HG02943 (cell line): Measurements from ENCODE around the gene FUNDC2.
"Not testable (repeated sequence)": the region's sequence is repeated elsewhere in the genome, so short reads cannot be mapped to it uniquely, and the experiment has no call there.

Experiments
- ATAC-seq: cut with Tn5 transposase; IDR thresholded peaks from one replicate; pipeline ENCODE4 v1.9.1; 2021; ENCODE audit warnings: mild to moderate bottlenecking, low read depth, moderate library complexity; ENCODE audit not compliant: unreplicated experiment

The FUNDC2 gene, protein sequence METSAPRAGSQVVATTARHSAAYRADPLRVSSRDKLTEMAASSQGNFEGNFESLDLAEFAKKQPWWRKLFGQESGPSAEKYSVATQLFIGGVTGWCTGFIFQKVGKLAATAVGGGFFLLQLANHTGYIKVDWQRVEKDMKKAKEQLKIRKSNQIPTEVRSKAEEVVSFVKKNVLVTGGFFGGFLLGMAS

DNA sequence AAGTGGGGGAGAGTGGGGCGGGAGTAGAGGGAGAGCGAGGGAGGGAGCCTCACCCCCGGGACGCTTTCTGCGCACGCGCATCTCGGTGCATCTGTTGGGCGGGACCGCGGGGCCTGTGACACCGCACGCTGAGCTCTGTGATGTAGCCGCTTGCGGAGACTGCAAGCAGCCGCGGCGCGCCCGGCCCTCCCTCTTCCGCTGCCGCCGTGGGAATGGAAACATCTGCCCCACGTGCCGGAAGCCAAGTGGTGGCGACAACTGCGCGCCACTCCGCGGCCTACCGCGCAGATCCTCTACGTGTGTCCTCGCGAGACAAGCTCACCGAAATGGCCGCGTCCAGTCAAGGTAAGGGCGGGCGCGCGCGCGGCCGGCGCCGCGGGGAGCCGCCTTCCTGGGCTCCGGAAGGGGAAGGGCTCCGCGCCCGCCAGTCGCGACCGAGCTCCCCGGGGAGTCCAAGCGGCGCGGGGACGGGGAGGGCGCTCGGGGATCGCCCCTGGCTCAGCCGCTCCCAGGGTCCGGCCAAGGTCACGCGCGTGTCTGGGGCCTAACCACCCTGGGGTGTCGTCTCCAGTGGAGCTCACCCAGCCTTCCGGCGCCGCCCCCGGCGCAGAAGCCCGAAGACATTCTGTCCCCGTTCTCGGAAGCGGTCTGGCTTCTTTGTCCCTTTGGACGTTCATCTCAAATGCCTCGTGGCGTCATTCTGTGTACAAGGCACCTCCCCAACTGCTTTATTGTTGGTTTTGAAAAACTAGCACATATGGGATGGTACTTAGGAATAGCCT lies at the start of gene FUNDC2:
TSS of gene FUNDC2 (plus strand) at position 118 of the 782 bp plus-strand sequence. CDS start at position 213, 95 bp downstream.
- ATAC-seq, result peak; percentile 92

DNA sequence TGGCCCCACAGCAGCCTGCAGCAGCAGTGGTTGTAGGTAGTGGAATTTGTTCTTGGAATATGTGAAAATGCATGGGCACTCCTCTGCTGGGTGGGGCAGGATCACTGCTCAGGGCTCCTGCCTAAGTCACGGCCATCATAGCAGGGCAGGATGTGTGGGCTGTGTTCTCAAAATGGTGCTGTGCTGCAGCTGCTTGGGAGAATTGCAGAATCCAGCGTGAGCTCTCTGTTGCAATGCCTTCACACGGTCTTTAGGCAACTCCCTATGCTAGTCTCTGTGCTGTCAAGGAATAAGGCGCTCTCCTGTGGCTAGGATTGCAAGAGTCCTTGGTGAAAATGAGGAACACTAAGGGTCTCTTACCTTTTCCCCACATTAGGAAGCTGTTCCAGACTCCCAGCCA lies 47.0 kb upstream of the FUNDC2 start:
- ATAC-seq, result no peak

DNA sequence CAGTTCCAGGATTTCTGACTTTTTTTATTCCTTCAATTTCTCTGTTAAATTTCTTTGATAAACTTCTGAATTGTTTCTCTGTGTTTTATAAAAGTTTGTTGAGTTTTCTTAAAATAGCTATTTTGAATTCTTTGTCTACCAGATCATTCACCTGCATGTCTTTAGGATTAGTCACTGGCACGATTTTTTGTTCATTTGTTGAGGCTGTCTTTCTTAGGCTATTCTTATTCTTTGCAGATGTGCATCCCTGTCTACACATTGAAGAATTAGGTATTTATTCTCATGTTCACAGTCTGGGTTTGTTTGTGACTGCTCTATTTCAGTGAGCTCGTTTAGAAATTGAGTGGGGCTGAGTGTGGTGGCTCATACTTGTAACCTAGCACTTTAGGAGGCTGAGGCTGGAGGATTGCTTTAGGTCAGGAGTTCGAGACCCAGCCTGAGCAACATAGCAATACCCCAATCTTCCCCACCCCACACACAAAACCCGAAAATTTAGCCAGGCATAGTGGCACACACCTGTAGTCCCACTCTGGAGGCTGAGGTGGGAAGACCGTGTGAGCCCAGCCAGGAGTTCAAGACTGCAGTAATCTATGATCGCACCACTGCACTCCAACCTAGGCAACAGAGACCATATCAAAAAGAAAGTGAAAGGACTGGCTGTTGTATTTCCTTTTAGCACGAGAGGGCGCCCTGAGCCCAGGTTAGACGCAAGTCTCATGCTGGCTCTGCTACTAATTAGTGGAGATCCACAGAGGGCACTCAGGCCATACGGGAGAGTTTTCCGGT lies 46.1 kb upstream of the FUNDC2 start:
- ATAC-seq, result peak; percentile 98

DNA sequence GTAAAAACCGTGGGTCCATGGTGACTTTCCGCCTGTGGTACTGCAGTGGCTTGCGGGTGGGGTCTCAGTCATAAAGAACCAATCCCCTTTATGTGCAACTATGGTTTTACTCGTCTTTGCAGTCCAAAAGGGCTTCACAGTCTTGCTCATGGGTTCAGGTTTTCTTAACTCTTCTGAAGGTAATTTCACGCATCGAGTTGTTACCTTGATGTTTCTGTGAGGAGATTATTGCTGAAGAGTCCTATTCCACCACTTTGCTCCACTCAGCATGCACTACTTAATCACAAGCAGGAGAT lies 45.6 kb upstream of the FUNDC2 start:
- peak; percentile 25 for ATAC-seq

DNA sequence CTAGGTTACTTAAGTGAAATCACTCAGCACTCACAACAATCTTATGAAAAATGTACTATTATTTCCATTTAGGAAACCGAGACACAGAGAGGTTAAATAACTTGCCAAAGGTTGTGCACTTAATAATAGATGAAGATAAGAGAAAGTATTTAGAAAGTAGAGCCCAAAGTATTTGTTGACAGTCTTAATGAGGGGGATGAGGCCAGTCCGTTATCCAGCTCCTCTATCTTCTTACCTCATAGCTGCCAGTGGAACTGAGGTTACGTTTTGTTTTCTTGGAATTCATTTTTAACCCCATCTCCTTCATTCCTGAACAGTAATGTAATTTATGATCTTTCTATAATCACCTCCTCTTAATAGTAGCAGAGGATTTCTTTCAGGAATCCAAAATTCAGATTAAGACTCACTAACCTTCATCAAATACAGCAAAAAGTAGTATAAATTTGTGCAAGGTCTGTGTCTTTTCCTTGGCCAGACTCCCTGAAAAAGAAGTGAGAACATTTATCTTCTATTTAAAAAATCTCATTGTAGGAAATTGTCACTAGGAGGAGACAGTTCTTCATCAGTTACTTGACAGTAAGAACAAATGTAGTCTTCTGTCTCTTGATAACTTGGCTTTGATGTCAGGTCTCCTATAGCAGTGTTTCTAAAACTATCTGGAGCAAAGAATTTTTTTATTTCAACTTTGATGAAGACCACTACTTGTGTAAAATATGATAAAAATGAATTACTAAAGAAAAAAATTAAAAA lies 39.6 kb upstream of the FUNDC2 start:
- ATAC-seq, result no peak

DNA sequence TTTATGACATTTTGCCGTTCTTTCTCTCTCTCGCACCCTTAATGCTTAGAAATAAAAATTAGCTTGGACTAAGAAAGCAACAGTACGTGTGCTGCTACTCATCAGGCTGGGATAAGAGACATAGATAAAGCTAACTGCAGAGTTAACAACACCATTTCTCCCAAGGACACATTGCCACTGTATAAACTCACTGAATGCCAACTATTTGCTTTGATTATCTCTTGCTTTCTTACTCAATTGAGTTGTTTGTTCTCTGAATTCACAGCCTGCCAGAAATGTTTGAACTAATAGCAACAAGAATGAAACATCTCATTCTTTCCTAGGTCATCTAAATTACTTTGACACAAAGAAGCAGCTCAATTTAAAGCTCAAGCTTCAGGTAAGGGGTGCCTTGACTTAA lies 38.7 kb upstream of the FUNDC2 start:
- ATAC-seq, result no peak

DNA sequence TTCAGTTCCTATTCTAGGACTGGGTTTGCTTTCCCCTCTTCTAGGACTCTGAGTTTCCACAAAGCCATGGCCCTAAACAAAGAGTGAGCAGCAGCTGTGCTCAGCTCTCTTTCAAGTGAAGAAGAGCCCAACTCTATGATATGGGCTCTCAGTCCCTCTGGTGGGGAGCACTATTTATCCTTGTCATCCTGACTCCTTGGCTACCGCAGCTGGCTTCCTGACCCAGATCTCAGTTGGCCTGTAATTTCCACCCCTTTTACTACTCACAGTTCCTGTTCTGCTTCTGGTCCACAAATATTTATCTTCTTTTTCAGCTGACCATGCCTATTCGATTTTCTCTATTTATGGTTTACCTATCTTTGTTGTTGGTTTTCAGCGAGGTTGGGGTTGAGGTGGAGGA lies 37.9 kb upstream of the FUNDC2 start:
- no peak for ATAC-seq

DNA sequence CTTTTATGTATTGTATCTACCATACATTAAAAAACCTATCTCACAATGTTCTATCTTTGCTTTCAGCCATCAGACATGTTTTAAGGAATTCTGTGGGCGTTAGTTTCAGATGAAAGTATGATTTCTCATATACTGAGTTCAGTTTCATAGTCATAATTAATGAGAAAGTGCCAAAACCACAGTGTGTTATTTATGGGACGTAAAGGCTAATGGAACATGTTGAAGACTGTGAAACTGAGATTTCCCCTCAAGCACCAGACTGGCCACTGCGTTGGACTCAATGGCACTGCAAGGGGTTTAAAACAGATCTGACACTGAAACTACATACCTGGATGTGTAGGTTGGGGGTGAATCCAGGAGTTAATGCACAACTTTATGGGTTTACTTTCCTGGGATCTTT lies 36.1 kb upstream of the FUNDC2 start:
- no peak for ATAC-seq

DNA sequence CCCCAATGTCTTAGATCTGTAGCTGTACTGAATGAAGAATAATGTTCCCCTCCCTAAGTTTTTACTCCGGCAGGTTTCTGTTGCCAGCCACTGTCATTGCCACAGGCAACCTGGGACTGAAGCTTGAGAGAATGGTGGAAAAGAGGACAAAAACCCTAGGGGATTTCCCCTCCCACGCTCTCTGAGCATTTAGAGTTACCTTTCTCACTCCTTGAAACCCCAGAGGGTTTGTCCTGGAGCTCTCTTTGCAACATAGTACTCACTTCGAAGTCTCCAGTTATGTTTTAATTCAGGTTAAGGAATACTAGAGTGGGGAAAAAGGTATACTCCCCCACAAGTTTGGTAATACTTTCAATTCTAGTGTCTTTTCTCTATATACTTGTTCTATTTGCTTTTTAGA lies 35.6 kb upstream of the FUNDC2 start:
- no peak for ATAC-seq

DNA sequence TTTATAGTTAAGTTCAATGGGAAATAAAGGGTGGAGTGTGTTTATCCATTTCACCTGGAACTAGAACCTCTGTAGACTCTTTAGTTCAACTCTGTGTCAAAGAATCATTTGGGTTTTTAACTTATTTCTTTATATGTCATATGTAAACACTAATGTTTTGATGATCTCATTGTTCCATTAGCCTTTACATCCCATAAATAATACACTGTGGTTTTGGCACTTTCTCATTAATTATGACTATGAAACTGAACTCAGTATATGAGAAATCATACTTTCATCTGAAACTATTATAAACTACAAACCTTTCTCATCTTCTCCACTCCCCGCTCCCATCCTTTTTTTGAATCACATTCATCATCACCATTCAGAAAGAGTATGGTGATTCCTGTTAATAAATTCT lies 35.2 kb upstream of the FUNDC2 start:
- ATAC-seq, result no peak

DNA sequence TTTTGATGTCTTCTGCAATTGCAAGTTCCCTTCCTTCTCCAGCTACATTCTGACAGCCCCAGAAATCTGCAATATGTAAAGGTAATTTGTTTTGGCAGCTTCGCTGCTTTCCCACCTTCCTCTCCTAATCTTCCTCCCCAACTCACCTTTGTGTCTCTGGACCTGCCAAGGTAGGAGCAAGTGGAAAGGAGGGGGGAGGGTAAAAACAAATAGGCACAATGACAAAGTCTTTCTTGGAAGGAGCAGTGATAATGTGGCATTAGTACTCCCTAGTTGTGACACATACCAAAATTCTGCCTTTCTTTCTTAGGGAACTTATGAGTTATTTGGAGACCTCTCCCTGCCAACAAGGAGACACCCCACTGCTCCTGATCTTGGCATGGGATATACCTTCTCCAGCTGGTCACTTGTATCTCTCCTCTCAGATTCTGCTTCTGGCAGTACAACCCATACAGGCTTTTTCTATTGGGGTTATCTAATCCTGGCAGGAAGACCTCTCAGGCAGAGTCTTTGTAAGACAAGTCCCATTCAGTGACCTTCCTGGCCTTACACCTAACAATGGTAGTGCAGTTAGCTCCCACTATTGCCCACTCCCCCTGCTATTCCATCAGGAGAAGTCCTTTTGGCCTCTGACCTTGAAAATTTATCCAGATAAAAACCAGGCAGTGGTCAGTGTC lies 28.3 kb upstream of the FUNDC2 start:
- no peak for ATAC-seq

DNA sequence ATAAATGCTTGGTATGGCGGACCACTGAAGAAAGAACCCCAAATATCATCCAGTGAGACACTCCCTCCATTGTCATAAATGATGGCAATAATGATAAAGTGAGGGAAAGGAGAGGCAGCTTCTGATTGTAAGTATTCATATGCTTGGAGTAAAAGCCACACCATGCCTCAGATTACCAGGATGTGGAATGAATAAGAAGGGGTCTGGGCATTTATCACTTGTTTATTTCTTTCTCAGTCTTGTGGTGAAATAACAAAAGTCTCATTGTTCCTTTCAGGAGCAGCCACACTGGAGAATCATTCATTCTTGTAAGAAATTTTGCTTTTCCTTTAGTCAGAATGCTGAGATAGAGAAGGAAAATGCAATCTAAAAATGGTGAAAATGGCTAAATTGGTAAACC lies 25.8 kb upstream of the FUNDC2 start:
- no peak for ATAC-seq

DNA sequence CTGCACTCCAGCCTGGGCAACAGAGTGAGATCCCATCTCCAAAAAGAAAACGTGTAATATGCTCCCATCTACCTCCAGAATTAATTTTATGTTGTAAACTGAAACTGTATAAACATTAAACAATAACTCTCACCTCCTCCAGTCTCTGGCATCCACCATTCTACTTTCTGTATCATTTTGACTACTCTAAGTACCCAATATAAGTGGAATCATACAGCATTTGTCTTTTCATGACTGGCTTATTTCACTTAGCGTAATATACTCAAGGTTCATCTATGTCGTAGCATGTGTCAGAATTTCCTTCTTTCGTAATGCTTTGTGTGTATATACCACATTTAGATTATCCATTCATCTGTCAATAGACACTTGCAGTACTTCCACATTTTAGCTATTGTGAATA lies 24.8 kb upstream of the FUNDC2 start:
- ATAC-seq, result no peak

DNA sequence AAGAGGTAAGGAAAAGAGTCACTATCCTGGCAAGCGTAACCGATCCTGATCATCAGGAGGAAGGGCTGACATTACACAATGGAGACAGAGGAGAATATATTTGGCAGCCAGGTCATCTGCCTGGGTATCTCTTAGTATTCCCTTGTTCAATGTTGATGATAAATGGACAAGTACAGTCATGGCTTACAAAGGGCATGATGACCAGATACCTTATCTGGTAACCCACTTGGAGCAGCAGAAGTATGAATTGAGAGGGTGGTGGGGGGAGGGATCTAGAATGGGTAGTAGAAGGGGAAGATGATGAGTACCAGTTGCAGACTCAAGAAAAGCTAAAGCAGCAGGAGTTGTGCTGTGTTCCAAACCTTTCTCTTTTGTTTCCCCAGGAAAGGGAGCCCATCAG lies 21.5 kb upstream of the FUNDC2 start:
- no peak for ATAC-seq

DNA sequence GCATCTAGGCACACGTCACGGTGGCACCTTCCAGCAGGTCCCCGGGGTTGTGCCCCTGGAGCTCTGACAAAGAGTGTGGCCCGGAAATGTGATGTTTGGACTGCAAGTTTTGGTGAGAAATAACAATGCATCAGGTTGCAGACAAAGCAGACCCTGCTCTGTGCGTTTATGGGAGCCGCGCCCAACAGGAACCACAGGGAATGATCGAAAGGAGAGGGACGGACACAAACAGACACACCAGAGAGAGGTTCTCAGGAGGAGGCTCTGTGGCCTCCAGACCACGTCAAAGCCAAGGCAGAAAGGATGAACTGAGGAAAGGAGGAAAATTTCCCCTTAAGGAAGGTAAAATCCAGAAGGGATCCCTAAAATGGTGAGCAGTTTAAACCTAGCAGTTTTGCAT lies 20.3 kb upstream of the FUNDC2 start:
- ATAC-seq, result not testable (repeated sequence)

DNA sequence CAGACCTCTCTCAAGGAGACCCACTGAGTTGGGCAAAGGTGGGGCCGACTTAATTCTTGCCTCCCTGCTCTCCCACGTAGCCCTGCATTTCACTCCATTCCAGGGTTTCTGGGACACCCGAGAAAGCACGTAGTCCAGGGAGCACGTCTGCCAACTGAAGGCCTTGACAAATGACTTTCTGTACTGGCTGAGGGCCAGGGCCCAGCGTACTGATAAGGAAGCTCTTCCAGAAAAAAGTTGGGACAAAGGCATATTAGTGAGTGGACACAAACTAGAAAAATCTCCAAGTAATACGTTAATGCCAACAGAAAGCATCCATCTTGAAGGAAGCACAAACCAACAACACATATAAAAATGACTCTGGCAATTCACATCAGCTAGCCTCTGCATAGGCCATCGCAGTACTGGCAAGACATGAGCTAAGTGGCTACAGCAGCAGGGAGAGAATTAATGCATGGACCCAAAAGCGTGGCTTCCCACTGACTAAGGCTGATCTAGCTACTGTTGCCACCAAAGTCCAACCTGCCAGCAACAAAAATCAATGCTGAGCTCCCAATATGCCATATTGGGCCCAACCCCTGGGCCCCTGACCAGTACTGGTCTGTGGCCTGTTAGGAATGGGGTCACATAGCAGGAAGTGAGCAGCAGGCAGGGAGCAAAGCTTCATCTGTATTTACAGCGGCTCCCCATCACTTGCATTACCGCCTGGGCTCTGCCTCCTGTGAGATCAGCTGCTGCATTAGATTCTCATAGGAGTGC lies 19.6 kb upstream of the FUNDC2 start:
- not testable (repeated sequence) for ATAC-seq

DNA sequence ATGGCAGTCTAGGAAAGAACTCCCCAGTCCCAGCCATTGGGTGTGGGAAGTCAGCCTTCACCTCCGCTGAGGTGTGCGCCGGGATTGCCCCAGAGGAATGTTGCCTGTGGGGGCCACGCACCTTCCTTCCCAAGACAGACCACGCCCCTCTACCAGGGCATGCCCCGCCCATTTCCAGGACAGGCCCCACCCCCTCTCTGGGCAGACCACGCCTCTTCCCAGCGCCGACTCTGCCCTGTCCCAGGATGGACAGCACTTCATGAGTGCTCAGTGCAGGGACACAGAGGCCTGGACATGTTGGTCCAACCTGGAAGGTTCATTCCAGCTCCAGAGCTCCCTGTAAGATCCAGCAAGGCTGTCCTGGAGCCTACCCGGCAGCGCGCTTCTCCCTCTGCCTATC lies 18.1 kb upstream of the FUNDC2 start:
- ATAC-seq, result not testable (repeated sequence)

DNA sequence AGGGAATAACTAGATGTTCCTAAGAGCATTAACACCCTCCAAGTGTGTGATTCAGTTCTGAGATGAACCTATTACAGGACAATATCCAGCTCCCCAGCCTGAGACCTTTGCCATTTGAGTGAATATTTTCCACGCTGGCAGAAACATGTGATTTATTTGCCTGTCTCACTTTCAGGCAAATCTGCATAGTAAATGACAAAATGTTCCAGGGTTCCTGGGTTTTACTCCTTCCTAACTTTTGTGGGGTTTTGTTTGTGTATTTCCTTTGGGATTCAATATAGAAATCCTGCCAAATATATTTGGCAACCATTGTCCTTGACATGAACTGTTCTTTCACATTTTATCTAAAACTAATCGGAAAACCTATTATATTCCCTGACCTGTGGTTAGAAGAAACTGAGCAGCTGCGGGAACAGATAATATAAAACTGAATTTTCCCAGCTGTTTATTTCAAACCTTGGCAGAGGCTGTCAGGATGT lies 16.6 kb upstream of the FUNDC2 start:
- no peak for ATAC-seq

DNA sequence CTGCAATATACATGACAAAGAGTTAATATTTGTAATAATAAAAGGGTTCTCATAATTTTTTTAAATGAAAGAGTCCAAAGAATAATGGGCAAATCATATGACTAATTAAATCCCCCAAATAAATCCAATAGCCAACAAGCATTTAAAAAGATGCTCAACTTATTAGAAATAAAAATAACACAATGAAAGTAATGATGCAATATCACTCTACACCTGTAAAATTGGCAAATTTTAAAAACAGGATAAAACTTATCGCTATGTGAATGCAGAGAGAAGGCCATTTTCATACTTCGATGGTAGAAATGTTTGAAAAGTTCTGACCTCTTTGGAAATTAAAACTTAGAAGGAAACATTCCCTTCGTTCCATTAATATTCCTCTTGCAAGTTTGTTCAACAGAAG lies 6.1 kb upstream of the FUNDC2 start:
- ATAC-seq, result no peak

DNA sequence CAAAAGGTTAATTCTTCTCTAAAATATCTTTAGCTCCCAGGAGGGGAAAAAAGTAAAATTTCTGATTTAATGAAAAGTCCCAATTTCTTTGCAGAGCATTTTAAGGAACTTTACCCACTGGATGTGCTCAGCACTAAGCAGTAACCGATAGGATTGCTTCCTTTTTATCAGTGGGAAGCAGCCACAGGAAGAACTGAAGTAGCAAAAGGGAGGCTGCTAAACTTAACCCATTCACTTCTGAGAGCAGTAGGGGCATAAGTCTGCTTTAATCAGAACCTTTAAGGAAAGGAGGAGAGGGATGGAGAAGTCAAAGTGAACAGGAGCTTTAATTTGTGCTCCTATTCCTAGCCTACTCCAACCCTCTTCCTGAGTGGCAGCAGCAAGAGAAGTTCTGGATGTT lies 4.1 kb upstream of the FUNDC2 start, which contains the start of gene F8:
TSS of gene F8 (minus strand) at position 139 of the 400 bp plus-strand sequence. CDS start 171 bp downstream, outside the sequence.
- no peak for ATAC-seq
